Upper lobe of left lung (tissue), 6 donors: Measurements from ENCODE around the gene NRP1. TPM values are rescaled to one million over a fixed set of nuclear protein-coding genes. Genes with fewer than 3 reads are reported as not detected.
A peak's percentile ranks its signal among the peaks of the same experiment; 100 is the strongest.

ENCODE experiments used
- ATAC-seq, 2 donors: fragments of 200-7000 bp; cut with Tn5 transposase; one replicate each; pipeline ENCODE4 v1.9.1; 2022; ENCODE audit warnings: mild to moderate bottlenecking in 2 of 2, moderate library complexity in 2 of 2; ENCODE audit not compliant: low FRiP score in 2 of 2
- DNase-seq, 2 donors: peaks; one replicate each; pipeline ENCODE4 v3.0.0-alpha.2; 2019 to 2020
- H3K27ac ChIP-seq, 4 donors: fragments of 200-600 bp; sonication (generic); one replicate each; pipeline ENCODE4 v1.5.1; 2016 to 2019
- H3K27me3 ChIP-seq, 4 donors: fragments of 200-600 bp; sonication (generic); one replicate each; pipeline ENCODE4 v1.5.1; 2017 to 2019
- H3K36me3 ChIP-seq, 4 donors: fragments of 200-600 bp; sonication (generic); one replicate each; pipeline ENCODE4 v1.5.1; 2016 to 2019
- H3K4me1 ChIP-seq, 4 donors: fragments of 200-600 bp; sonication (generic); one replicate each; pipeline ENCODE4 v1.5.1; 2018 to 2019
- H3K4me3 ChIP-seq, 4 donors: fragments of 200-600 bp; sonication (generic); one replicate each; pipeline ENCODE4 v1.5.1; 2017 to 2019; ENCODE audit warnings: mild to moderate bottlenecking in 2 of 4, moderate library complexity in 1 of 4
- H3K9me3 ChIP-seq, 4 donors: fragments of 200-600 bp; sonication (generic); one replicate each; pipeline ENCODE4 v1.5.1; 2018 to 2019
- EP300 ChIP-seq, 4 donors: sonication (generic); formaldehyde crosslinking; IDR thresholded peaks; one replicate each; pipeline ENCODE4 v1.5.1; 2017; ENCODE audit warnings: antibody characterized with exemption in 4 of 4, control low read depth in 2 of 4
- POLR2A ChIP-seq, 4 donors: fragments of 450-650 bp; IDR thresholded peaks; one replicate each; pipeline ENCODE4 v1.5.1; 2016 to 2017; ENCODE audit warnings: antibody characterized with exemption in 4 of 4, mild to moderate bottlenecking in 2 of 4
- POLR2AphosphoS5 ChIP-seq, 2 donors: sonication (generic); formaldehyde crosslinking; IDR thresholded peaks; one replicate each; pipeline ENCODE4 v1.5.1; 2017; ENCODE audit warnings: antibody characterized with exemption in 2 of 2
- WGBS, 2 donors: methylation state at CpG; one replicate each; pipeline ENCODE4 v1.1.5; 2017 to 2018; 5-methylcytosine and 5-hydroxymethylcytosine counted together
- total RNA-seq, 6 donors: library from RNA; depleted of rRNA in 4 of 6; stranded (reverse); fragments of >200 nt in 4 of 6; gene quantifications; one replicate each; pipeline versions ENCODE4 v1.1.0 to v1.2.1, GENCODE V29; 2016 to 2021
- TF ChIP-seq, protein P1 (sequence below), 6 experiments: fragments of 450-650 bp in 4 of 6; fragments of 200-600 bp in 2 of 6; sonication (generic) in 2 of 6; IDR thresholded peaks; one replicate each; pipeline ENCODE4 v1.5.1; 2016 to 2019; ENCODE audit warnings: antibody characterized with exemption in 6 of 6
- donor health status: DM: no; HTN: no; CAD: no; lungs with moderate emphysema.
- donor health status: DM: no; HTN: yes; CAD: no; lungs with severe emphysema.

The NRP1 gene
- total RNA-seq, 6 donors from 2014 or later = 48.5 to 136 (median 64.1) TPM

DNA sequence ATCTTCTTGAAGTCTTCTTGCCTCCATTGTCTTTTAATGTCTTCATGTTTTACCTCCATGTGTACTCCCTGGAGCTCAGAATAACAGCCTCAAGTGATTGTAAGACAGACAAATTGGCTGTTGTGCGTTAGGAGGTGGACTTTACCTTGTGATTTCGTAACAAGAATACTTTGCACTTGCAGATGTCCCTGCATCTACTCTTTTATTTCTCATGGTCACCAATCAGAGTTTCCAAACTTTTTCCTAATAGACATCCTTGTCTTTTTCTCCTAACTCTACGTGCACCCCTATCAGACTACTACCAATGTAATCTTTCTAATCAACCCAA is 172.3 kb downstream of the NRP1 start:
- Histone ChIP-seq H3K27me3 (no peaks in the 10 kb centered on the region), H3K27ac (no peak overlapping the region), H3K36me3 (no peaks in the 10 kb centered on the region), H3K9me3 (no peaks in the 10 kb centered on the region), H3K4me3 (no peak overlapping the region), H3K4me1 (peaks cover 0 to 9% (median 4%) of the 10 kb centered on the region in 4 donors)
- TF ChIP-seq POLR2AphosphoS5 (IDR thresholded peaks at IDR 0.05) (no peak), EP300 (IDR thresholded peaks at IDR 0.05) (no peak), POLR2A (IDR thresholded peaks at IDR 0.05) (no peak)
- TF ChIP-seq, protein P1, sequence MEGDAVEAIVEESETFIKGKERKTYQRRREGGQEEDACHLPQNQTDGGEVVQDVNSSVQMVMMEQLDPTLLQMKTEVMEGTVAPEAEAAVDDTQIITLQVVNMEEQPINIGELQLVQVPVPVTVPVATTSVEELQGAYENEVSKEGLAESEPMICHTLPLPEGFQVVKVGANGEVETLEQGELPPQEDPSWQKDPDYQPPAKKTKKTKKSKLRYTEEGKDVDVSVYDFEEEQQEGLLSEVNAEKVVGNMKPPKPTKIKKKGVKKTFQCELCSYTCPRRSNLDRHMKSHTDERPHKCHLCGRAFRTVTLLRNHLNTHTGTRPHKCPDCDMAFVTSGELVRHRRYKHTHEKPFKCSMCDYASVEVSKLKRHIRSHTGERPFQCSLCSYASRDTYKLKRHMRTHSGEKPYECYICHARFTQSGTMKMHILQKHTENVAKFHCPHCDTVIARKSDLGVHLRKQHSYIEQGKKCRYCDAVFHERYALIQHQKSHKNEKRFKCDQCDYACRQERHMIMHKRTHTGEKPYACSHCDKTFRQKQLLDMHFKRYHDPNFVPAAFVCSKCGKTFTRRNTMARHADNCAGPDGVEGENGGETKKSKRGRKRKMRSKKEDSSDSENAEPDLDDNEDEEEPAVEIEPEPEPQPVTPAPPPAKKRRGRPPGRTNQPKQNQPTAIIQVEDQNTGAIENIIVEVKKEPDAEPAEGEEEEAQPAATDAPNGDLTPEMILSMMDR (IDR thresholded peaks at IDR 0.05) = no peak
- 86 to 91% methylated on average over 3 of the region's 3 CpGs for WGBS, 2 donors
- DNase-seq = no peak
- no peak for ATAC-seq

DNA sequence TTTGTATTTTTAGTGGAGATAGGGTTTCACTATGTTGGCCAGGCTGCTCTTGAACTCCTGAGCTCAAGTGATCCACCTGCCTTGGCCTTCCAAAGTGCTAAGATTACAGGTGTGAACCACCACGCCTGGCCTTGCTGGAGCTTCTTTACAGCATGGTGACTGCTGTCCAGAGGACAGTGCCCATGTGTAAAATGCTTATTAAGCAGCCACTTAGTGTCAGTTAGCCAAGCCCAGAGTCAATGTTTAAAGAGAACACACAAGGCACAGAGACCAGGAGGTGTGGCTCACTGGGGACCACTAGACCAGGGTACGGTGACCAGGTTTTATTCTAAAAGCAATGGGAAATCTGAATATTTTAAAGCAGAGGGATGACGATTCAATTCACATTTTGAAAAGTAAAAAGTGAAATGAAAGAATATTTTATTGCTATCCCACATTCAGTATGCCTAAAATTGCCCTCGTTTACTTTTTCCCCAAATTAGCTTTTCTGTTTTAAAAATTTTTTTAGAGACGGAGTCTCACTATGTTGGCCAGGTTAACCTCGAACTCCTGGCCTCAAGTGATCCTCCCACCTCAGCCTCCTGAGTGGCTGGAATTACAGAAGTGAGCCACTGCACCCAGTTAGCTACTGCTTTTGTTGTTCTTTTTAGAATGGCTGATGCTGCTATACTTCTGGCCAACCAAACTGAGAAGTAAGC is 172.8 kb downstream of the NRP1 start:
- H3K27ac ChIP-seq = no peak overlapping the region
- WGBS, 2 donors = 90 to 96% methylated on average over 5 to 6 of the region's 6 CpGs
- H3K9me3 ChIP-seq = no peaks in the 10 kb centered on the region
- peaks cover 0 to 12% (median 4%) of the 10 kb centered on the region in 4 donors for H3K4me1 ChIP-seq
- H3K36me3 ChIP-seq = no peaks in the 10 kb centered on the region
- no peak for ATAC-seq
- no peaks in the 10 kb centered on the region for H3K27me3 ChIP-seq
- no peak overlapping the region for H3K4me3 ChIP-seq
- TF ChIP-seq POLR2A (IDR thresholded peaks at IDR 0.05) (no peak), EP300 (IDR thresholded peaks at IDR 0.05) (no peak), POLR2AphosphoS5 (IDR thresholded peaks at IDR 0.05) (no peak)
- TF ChIP-seq, protein P1 (IDR thresholded peaks at IDR 0.05) = no peak
- DNase-seq = no peak

DNA sequence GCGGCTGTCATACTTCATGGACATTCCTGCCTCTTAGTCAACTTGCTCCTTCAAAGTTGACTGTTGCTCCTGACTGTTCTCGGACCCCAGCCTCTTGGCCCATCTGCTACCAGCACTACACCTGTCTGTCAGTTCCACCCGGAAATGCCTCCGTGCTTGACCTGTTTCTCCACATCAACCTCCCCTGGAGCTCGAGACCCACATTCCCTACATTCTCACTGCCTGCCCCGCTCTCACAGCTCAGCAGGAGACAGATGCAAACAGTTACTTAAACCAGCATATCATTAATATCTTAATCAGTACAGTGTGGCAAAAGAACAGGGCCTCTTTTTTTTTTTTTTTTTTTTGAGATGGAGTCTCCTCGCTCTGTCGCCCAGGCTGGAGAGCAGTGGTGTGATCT is 174.3 kb downstream of the NRP1 start:
- no peak for ATAC-seq
- H3K27ac ChIP-seq = no peak overlapping the region

DNA sequence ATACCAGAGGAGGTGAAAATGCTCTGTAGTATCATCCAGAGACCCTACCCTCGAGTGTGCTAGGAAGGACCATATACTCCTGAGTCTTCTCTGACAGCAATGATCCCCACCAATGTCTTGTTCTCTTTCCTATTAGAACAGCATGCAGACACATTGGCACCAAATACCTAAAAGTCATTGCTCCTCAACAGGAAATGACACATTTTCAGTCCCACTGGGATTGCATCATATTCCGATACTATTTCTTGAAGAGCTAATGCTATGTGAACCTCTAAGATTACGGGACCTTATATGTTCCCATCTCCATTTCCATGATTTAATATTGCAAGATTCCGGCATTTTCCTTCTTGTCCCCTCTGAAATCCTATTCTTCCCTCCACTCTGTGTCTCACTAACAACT is 177.4 kb downstream of the NRP1 start:
- TF ChIP-seq EP300 (IDR thresholded peaks at IDR 0.05) = no peak
- TF ChIP-seq, protein P1 (IDR thresholded peaks at IDR 0.05) = no peak
- no peak for TF ChIP-seq POLR2AphosphoS5 (IDR thresholded peaks at IDR 0.05)
- TF ChIP-seq POLR2A (IDR thresholded peaks at IDR 0.05) = no peak
- Histone ChIP-seq H3K36me3 (no peaks in the 10 kb centered on the region), H3K4me3 (no peak overlapping the region), H3K9me3 (no peaks in the 10 kb centered on the region), H3K4me1 (peaks cover 0 to 19% (median 8%) of the 10 kb centered on the region in 4 donors), H3K27me3 (no peaks in the 10 kb centered on the region), H3K27ac (no peak overlapping the region)
- DNase-seq = no peak
- whole genome bisulfite sequencing, 2 donors = 75 to 80% methylated on average over 4 of the region's 4 CpGs
- no peak for ATAC-seq

More for the DNA sequence above, 174.3 kb downstream of the NRP1 start:
- Histone ChIP-seq H3K9me3 (no peaks in the 10 kb centered on the region), H3K27me3 (no peaks in the 10 kb centered on the region), H3K4me3 (no peak overlapping the region), H3K36me3 (no peaks in the 10 kb centered on the region), H3K4me1 (peaks cover 0 to 25% (median 12%) of the 10 kb centered on the region in 4 donors)
- WGBS, 2 donors = 88 to 91% methylated on average over 8 of the region's 8 CpGs
- TF ChIP-seq POLR2A (IDR thresholded peaks at IDR 0.05) (no peak), POLR2AphosphoS5 (IDR thresholded peaks at IDR 0.05) (no peak)
- DNase-seq = no peak

DNA sequence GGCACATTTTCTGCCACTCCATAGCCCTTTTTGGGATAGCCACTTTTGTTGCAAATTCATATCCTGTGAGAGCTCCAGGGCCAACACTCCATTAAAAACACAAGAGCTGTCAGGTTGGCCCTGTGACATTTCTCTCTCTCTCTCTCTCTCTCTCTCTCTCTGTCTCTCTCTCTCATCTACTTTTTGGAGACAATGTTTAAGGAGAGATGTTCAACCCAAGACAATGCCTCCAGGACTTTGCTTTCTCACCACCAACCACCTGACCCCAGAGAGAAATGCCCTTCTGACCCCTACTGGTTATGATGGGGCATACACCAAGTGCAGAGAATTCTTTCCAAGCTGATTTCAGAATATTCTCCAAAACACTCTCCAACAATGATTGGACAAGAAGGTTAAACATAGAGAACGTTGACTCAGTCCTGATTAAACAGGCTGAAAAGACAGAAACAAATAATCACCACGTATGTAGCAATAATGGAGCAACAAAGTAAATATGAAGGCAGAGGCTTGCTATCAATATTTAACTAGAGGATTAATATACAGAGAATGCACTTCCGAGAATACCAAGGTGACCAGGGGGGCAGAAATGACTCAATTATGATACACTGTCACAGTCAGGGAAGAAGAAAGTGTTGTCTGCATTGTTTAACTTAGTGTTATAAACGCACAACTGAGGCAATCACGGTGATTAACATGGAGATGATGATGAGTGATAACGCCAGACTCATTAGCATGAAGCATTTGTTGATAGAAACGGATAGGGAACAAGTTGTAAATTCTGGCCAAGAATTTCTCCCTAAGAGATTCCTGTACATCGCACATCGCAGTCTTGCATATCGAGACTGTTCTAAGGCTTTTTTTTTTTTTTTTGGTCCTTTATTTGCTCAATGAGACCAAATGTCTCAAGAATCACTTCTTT is 178.5 kb downstream of the NRP1 start:
- 55 to 57% methylated on average over 10 of the region's 10 CpGs for WGBS, 2 donors
- no peak overlapping the region for H3K4me3 ChIP-seq
- no peaks in the 10 kb centered on the region for H3K36me3 ChIP-seq
- TF ChIP-seq, protein P1 (IDR thresholded peaks at IDR 0.05) = peak; percentile 52 to 72 (median 62)
- TF ChIP-seq EP300 (IDR thresholded peaks at IDR 0.05) (peak in 1 of 4 donors; percentile 79), POLR2A (IDR thresholded peaks at IDR 0.05) (no peak), POLR2AphosphoS5 (IDR thresholded peaks at IDR 0.05) (no peak)
- peaks cover 0 to 19% (median 8%) of the 10 kb centered on the region in 4 donors for H3K4me1 ChIP-seq
- ATAC-seq (peak; percentile 71 to 80), DNase-seq (peak in 1 of 2 donors; percentile 32)
- H3K27me3 ChIP-seq = no peaks in the 10 kb centered on the region
- no peaks in the 10 kb centered on the region for H3K9me3 ChIP-seq
- no peak overlapping the region for H3K27ac ChIP-seq
